ENCODE data around the gene NMUR1.

NMUR1 gene

GRCh38 chr2:231489990-231490389 is 40.3 kb downstream of the NMUR1 start:
- no peak overlapping the region for H3K27ac ChIP-seq
- 0 out of 2 replicates have a peak, but pooled peaks have one; percentile 9 for TF ChIP-seq CTCF (conservative IDR thresholded peaks at IDR 0.05)

GRCh38 chr2:231488331-231488730 is 41.9 kb downstream of the NMUR1 start:
- no peak for TF ChIP-seq CTCF (conservative IDR thresholded peaks at IDR 0.05)

GRCh38 chr2:231486851-231487596 is 43.2 kb downstream of the NMUR1 start:
- no peak overlapping the region for H3K27ac ChIP-seq
- no peak for TF ChIP-seq CTCF (conservative IDR thresholded peaks at IDR 0.05)

More at GRCh38 chr2:231488331-231488730, 41.9 kb downstream of the NMUR1 start:
- H3K27ac ChIP-seq = no peak overlapping the region

GRCh38 chr2:231483398-231484329 is 46.6 kb downstream of the NMUR1 start:
- peak overlapping the region; percentile 47; the same call in 1 of the 2 replicates for H3K27ac ChIP-seq
- TF ChIP-seq CTCF (conservative IDR thresholded peaks at IDR 0.05) = no peak

GRCh38 chr2:231482806-231483391 is 47.3 kb downstream of the NMUR1 start:
- peak; percentile 96 for TF ChIP-seq CTCF (conservative IDR thresholded peaks at IDR 0.05)
- H3K27ac ChIP-seq = peak overlapping the region; percentile 47; the same call in 1 of the 2 replicates

- no peak for TF ChIP-seq CTCF (conservative IDR thresholded peaks at IDR 0.05)
- no peak overlapping the region for H3K27ac ChIP-seq
Measured at GRCh38 chr2:231480781-231481180, 49.5 kb downstream of the NMUR1 start.

- no peak for TF ChIP-seq CTCF (conservative IDR thresholded peaks at IDR 0.05)
- no peak overlapping the region for H3K27ac ChIP-seq
Measured at GRCh38 chr2:231479455-231479854, 50.8 kb downstream of the NMUR1 start.

Data from VCaP (cell line).